ENCODE data around the gene ZBTB20. TPM values are rescaled to one million over a fixed set of nuclear protein-coding genes. Genes with fewer than 3 reads are reported as not detected.

Gene ZBTB20
- total and polyA plus RNA-seq, 10 of the 15 experiments (the other 5 are each of a cell fraction or from before 2014, with no cell fraction given), result 0.20 to 5.5 (median 2.2) TPM

DNA sequence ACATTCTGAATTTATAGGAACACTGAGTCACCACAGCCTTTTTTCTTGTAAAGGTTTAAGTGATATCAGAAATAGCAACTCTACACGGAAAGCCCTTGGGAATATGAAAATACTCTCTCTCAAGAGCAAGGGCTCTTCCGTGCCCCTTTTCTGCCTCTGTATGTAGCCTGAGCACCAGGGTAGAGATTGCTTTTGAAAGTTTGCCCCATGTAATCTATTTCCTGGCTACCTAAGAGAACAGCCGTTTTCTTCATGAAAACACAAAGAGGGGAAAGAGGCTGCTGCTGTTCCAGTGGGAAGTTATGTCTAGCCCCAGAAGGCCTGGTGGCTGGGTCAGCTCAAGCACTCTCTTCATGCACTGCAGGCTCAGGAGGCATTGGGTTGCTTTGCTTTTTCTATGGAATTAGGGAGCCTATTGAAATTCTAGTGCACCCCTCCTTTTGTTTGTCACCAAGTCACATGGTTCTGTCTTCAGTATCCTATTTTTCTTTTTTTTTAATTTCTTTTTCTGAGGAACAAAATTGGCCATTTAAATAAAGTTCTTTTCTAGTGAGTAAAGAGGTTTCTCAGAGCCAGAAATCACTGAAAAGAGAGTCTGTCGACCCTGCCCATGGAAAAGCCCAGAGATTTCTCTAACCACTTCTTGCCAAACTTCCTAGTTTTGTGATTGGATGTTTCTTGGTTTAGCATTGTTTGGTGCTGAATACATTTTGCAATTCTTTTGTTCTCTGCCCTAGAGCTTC is 813.7 kb downstream of the ZBTB20 start (continued):
- no peak for TF ChIP-seq ZSCAN29 (IDR thresholded peaks at IDR 0.05)
- TF ChIP-seq MEF2A (IDR thresholded peaks at IDR 0.05; ENCODE audit: insufficient read depth, low read depth, low read length), result no peak
- TF ChIP-seq, protein P1, sequence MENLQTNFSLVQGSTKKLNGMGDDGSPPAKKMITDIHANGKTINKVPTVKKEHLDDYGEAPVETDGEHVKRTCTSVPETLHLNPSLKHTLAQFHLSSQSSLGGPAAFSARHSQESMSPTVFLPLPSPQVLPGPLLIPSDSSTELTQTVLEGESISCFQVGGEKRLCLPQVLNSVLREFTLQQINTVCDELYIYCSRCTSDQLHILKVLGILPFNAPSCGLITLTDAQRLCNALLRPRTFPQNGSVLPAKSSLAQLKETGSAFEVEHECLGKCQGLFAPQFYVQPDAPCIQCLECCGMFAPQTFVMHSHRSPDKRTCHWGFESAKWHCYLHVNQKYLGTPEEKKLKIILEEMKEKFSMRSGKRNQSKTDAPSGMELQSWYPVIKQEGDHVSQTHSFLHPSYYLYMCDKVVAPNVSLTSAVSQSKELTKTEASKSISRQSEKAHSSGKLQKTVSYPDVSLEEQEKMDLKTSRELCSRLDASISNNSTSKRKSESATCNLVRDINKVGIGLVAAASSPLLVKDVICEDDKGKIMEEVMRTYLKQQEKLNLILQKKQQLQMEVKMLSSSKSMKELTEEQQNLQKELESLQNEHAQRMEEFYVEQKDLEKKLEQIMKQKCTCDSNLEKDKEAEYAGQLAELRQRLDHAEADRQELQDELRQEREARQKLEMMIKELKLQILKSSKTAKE (IDR thresholded peaks at IDR 0.05; ENCODE audit: low read depth, poor library complexity, severe bottlenecking), result no peak
- no peak for TF ChIP-seq SMC3 (IDR thresholded peaks at IDR 0.05; ENCODE audit: borderline replicate concordance, low read length)
- TF ChIP-seq, protein P2, sequence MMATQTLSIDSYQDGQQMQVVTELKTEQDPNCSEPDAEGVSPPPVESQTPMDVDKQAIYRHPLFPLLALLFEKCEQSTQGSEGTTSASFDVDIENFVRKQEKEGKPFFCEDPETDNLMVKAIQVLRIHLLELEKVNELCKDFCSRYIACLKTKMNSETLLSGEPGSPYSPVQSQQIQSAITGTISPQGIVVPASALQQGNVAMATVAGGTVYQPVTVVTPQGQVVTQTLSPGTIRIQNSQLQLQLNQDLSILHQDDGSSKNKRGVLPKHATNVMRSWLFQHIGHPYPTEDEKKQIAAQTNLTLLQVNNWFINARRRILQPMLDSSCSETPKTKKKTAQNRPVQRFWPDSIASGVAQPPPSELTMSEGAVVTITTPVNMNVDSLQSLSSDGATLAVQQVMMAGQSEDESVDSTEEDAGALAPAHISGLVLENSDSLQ (IDR thresholded peaks at IDR 0.05), result no peak
- TF ChIP-seq PAX5 (IDR thresholded peaks at IDR 0.05; ENCODE audit: borderline replicate concordance, low read depth, low read length), result no peak
- TF ChIP-seq BMI1 (IDR thresholded peaks at IDR 0.05; ENCODE audit: borderline replicate concordance), result no peak
- no peak for TF ChIP-seq LARP7 (IDR thresholded peaks at IDR 0.05)
- no peak for TF ChIP-seq CBX5 (IDR thresholded peaks at IDR 0.05; ENCODE audit: low read depth)
- TF ChIP-seq, protein P3, sequence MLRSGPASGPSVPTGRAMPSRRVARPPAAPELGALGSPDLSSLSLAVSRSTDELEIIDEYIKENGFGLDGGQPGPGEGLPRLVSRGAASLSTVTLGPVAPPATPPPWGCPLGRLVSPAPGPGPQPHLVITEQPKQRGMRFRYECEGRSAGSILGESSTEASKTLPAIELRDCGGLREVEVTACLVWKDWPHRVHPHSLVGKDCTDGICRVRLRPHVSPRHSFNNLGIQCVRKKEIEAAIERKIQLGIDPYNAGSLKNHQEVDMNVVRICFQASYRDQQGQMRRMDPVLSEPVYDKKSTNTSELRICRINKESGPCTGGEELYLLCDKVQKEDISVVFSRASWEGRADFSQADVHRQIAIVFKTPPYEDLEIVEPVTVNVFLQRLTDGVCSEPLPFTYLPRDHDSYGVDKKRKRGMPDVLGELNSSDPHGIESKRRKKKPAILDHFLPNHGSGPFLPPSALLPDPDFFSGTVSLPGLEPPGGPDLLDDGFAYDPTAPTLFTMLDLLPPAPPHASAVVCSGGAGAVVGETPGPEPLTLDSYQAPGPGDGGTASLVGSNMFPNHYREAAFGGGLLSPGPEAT (IDR thresholded peaks at IDR 0.05; ENCODE audit: low read depth), result no peak
- no peak for TF ChIP-seq PAX8 (IDR thresholded peaks at IDR 0.05)
- no peak for TF ChIP-seq CREB1 (IDR thresholded peaks at IDR 0.05; ENCODE audit: low read depth)
- TF ChIP-seq, protein P4, sequence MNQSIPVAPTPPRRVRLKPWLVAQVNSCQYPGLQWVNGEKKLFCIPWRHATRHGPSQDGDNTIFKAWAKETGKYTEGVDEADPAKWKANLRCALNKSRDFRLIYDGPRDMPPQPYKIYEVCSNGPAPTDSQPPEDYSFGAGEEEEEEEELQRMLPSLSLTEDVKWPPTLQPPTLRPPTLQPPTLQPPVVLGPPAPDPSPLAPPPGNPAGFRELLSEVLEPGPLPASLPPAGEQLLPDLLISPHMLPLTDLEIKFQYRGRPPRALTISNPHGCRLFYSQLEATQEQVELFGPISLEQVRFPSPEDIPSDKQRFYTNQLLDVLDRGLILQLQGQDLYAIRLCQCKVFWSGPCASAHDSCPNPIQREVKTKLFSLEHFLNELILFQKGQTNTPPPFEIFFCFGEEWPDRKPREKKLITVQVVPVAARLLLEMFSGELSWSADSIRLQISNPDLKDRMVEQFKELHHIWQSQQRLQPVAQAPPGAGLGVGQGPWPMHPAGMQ (IDR thresholded peaks at IDR 0.05; ENCODE audit: borderline replicate concordance), result no peak
